Erythroblast (primary cell): ENCODE measurements around the gene CIDEC.

Experiments
- GATA1 ChIP-seq: IDR thresholded peaks from 2 replicates; pipeline ENCODE4 v1.6.1; 2011; ENCODE audit warnings: low read depth, mild to moderate bottlenecking, control low read depth, low read length, moderate library complexity
- POLR2A ChIP-seq: IDR thresholded peaks from 2 replicates; pipeline ENCODE4 v1.6.1; 2011; ENCODE audit warnings: mild to moderate bottlenecking, low read length

GRCh38 chr3:9833078-9833477, 47.0 kb downstream of the CIDEC start:
- TF ChIP-seq POLR2A (no peak), GATA1 (no peak)
